Stimulated activated CD8-positive, alpha-beta memory T cell treated with anti-CD3 and anti-CD28 coated beads, Interleukin-15, amount 100 ng/mL, for 48 hours (primary cell): ENCODE results near the gene MYBPC2.
A peak's percentile ranks its signal among the peaks of the same experiment; 100 is the strongest.
"Not testable (repeated sequence)": the region's sequence is repeated elsewhere in the genome, so short reads cannot be mapped to it uniquely, and the experiment has no call there.

ENCODE experiments used
- DNase-seq, 2 donors: peaks; one replicate each; pipeline ENCODE4 v3.0.0-alpha.2; 2020; ENCODE audit warnings: low read depth in 2 of 2

Gene MYBPC2

GRCh38 chr19:50432221-50433028 lies at the start of gene MYBPC2:
Gene MYBPC2, plus strand, starts transcription at chr19:50432892. Its CDS starts 62 bp downstream, at chr19:50432954.
- no peak for DNase-seq

GRCh38 chr19:50383001-50383851 lies 49.5 kb upstream of the MYBPC2 start:
- no peak for DNase-seq

DNA sequence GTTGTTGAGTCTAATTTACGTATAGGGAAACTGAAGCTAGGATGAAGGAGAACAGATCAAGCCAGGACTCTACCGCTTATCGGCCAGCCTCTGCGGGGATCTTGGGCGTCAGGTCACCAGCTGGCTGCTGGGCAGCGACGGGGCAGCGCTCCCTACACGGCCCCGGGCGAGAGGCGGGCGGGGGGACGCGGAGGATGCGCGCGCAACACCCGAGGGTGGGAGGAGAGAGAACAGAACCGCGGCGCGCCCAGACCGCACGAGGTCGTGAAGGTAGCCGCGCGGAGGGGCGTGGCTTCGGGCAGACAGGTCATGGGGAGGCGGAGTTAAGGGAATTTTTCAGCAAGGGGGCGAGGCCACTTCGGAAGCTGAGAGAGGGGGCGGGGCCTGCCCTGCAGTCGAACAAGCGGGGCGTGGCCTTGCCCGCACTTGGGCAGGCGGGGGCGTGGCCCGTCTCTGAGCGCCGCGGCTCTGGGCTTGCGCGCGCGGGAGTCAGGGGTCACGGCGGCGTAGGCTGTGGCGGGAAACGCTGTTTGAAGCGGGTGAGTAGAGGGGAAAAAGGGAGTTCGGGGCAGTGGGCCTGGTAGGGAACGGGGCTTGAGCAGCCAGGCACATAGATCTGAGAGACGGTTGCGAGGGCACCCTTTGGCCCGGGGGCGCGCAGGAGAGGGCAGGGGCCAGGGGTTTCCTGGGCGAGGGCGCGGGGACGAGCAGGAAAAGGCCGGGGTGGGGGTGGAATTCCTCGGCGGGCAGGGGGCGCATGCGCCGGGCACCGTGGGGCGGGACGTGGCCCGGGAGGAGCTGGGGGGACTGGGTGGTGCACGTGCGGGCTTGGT lies 48.6 kb upstream of the MYBPC2 start, which contains the start of gene POLD1:
POLD1 (plus strand) TSS at position 496 of the 833 bp plus-strand sequence. CDS start 14,505 bp downstream, outside the sequence.
- peak; percentile 98 for DNase-seq

DNA sequence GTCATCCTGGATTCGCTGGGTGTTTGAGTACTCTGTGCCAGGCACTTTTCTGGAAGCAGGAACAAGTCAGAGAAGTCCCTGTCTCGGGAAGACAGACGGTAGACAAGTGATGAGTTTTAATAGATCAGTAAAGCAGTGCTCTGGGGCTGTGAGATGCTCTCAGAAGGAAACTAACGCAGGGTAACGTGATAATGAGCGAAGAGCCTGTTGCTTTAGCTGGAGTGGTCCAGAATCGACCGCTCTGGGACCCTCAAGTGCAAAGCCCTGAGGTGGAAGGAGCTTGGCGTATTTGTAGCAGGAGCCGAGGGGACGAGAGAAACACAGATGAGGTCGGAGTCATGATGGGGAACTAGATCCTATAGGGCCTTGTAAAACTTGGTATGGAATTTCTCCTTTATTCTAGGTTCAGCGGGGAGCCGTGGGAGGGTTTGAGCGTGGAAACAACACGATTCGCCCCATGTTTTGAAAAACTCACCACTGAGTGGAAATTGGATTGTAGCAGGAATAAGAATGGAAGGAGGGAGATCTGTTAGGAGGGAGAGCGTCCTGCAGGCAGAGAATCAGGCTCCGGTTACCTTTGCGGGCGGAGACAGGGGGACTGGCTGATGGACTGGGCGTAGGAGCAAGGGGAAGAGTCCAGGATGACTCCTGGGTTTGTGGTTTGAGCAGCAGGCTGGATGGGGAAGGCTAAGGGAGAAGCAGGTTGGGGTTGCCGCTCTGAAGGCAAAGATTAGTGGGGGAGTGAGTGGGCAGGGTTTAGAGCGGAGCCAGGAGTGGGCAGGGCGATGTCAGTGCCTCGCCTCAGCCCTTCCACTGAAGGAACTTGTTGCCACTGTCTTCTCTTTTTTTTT lies 47.8 kb upstream of the MYBPC2 start:
- no peak for DNase-seq

DNA sequence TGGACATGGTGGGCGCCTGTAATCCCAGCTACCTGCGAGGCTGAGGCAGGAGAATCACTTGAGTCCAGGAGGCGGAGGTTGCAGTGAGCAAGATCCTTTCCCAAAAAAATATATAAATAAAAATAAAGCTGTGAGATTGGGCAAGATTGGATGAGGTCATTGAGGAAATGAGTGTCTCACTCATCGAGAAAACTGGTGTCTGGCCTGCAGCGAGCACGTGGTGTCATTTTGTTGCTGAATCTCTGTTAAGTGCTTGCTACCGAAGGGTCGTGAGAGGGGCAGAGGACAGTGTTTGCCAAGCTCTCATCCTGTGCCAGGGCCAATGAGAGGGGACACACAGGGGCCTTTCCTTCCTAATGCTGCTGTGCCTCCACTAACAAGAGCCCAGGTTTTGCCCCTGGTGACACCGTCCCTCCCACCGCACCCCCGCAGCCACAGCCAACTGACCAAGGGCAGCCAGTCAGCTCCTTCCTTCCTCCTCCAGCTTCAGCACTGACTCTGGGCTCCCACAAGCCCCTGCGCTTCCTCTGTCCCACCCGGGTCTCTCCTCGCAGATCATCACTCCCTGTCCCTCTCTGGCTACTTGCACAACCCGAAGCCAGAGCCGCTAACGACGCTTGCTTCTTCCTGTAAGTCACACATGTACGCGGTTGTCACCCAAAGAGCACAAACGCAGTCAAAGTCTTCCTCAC lies 45.4 kb upstream of the MYBPC2 start:
- DNase-seq = no peak

DNA sequence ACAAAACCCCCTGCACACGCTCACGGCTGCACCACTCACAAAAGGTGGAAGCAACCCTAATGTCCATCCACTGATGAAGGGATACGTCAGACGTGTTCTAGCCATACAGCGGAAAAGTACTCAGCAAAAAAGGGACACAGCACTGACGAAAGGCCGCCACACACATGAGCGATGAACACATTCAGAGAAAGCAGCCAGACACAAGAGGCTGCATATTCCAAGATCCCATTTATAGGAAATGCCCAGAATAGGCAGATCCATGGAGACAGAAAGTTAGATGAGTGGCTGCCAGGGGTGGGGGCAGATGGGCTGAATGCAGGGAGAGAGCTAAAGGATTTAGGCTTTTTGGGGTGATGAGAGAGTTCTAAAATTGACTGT lies 44.8 kb upstream of the MYBPC2 start:
- DNase-seq = no peak

GRCh38 chr19:50390295-50390694 lies 42.4 kb upstream of the MYBPC2 start:
- DNase-seq = not testable (repeated sequence)

GRCh38 chr19:50390952-50391351 lies 41.7 kb upstream of the MYBPC2 start:
- not testable (repeated sequence) for DNase-seq

DNA sequence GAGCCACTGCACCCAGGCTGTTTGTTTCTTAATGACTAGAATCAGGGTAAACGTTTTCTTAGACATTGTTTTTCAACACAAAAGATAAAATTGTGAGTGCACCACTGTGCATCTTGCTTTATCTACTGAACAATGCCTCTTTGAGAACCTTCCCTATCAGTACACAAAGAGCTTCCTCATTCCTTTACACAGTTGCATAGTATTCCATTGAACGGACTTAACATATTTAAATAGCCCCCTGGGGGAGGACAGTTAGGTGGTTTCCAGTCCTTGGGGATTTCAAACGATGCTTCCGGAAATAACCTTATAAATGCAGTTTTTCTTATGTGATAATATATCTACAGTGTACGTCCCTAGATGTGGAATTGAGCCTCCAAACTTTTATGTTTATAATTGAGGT lies 39.9 kb upstream of the MYBPC2 start:
- no peak for DNase-seq

- no peak for DNase-seq
Observed at GRCh38 chr19:50393589-50393988, 39.1 kb upstream of the MYBPC2 start.

DNA sequence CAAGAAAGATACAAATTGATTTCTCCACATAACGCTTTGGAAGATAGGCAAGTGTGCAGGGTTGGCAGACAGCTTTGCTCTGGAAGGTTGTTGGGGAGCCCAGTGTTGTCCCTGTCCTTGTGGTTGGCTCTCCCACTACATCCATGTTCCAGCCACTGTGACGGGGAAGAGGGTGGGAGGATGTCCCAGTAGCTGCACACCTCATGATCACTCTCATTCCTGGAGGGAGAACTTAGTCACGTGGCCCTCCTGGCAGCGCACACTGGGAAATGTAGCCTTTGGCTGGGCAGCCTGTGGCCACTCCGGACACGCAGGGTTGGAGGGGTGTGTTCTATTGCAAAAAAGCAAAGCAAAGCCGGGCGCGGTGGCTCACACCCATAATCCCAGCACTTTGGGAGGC lies 38.7 kb upstream of the MYBPC2 start:
- DNase-seq = no peak

DNA sequence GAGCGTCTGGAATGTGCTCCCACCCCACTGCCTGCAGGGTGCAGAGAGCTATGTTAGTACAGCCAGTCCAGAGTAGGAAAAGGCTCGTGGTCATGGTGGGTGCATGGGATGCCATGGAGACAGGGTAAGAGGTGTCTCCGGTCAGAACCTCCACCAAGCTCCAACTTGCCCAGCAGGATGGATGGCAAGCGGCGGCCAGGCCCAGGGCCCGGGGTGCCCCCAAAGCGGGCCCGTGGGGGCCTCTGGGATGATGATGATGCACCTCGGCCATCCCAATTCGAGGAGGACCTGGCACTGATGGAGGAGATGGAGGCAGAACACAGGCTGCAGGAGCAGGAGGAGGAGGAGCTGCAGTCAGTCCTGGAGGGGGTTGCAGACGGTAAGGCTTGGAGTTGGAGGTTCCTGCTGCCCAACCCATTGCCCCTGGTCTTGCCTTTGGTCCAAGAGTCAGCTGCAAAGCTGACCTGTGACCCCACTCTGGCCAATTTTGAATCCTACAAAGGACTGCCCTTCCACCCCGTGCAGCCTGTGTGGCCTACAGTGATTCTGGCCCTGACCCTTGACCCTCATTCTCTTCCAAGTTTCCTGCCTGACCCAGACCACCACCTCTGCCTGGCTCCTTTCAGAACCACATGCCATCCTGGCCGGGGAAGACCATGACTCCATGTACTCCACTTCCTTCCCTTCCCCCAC lies 33.9 kb upstream of the MYBPC2 start:
- DNase-seq = no peak

DNA sequence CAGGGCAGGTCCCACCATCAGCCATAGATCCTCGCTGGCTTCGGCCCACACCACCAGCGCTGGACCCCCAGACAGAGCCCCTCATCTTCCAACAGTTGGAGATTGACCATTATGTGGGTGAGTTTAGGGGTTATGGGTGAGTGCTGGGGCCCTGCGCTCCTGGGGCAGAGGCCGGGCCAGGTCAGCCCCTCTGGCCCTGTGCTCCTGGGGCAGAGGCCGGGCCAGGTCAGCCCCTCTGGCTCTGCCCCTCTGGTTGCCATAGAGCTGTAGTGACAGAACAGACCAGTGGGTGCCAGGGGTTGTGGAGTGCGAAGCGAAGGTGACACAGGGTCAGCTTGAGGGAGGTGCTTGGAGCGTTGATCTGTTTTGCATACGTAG lies 33.3 kb upstream of the MYBPC2 start:
- DNase-seq = no peak

- DNase-seq = no peak
Observed at GRCh38 chr19:50401605-50402450, 30.9 kb upstream of the MYBPC2 start.

GRCh38 chr19:50402544-50403301 lies 30.0 kb upstream of the MYBPC2 start:
- no peak for DNase-seq

DNA sequence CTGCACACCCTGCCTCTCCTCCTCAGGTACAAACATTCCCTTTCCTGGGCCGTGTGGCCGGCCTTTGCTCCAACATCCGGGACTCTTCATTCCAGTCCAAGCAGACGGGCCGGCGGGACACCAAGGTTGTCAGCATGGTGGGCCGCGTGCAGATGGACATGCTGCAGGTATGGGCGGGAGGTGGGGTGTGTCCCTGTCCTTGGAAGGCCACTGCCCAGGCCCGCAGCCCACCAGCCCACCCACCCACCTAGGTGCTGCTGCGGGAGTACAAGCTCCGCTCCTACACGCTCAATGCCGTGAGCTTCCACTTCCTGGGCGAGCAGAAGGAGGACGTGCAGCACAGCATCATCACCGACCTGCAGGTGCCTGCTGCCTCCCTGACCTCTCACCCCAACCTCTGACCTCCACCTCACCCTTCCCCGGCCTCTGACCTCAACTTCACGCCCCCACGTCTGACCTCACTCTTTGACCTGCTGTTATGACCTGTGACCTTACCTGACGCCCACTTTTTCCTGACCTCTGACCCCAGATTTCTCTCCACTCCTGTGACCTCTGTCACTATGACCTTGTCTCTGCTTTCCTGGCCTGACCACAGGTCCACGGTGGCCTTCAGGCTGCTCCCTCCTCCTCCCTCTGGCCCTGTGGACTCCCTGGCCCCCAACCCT lies 26.4 kb upstream of the MYBPC2 start:
- no peak for DNase-seq

DNA sequence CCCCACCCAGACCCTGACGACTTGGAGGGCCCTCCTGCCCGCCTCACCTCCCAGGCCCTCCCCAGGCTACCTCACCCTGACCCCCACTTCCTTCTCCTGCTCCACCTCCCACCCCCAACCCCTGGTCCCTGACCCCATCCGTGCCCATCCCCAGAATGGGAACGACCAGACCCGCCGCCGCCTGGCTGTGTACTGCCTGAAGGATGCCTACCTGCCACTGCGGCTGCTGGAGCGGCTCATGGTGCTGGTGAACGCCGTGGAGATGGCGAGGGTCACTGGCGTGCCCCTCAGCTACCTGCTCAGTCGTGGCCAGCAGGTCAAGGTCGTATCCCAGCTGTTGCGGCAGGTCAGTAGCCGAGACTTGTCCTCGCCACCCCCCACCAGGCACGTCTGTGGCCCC lies 25.9 kb upstream of the MYBPC2 start:
- DNase-seq = no peak

- DNase-seq = no peak
Observed at GRCh38 chr19:50409347-50409746, 23.3 kb upstream of the MYBPC2 start.
